Measurements from ENCODE around the gene PBX1.

The PBX1 gene

DNA sequence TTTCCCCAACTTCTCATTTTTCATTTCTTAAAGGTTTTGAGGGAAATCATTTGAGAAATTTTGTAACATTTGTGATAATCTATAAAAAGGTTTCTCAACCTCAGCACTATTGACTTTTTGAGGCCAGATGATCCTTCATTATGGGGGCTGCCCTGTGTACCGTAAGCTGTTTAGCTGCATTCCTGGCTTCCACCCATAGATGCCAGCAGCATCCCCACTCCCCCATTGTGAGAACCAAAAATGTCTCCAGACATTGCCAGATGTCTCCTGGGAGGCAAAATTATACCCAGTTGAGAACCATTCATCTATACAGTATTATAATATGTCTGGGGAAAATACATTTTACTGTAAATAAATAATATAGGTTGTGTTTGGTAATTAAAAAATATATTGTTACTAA, 146.0 kb downstream of the PBX1 start:
- no peak for DNase-seq

DNA sequence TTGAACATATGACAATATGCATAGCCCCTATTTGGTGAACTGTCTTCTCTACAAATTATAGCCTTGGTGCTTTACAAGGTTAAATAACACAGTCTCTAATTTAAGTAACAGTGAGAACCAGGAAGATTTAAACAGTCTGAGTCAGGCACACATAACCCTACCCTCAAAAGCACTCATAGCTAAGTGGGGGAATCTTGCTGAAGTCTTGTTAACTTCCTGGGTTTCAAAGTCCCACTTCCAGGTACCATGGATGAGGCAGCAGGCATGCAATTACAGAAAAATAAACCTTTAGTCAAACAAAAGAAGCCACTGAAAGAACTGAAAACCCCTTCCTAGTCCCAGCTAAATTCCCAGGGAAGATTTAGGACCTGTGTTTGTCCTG, 147.6 kb downstream of the PBX1 start:
- DNase-seq: no peak

DNA sequence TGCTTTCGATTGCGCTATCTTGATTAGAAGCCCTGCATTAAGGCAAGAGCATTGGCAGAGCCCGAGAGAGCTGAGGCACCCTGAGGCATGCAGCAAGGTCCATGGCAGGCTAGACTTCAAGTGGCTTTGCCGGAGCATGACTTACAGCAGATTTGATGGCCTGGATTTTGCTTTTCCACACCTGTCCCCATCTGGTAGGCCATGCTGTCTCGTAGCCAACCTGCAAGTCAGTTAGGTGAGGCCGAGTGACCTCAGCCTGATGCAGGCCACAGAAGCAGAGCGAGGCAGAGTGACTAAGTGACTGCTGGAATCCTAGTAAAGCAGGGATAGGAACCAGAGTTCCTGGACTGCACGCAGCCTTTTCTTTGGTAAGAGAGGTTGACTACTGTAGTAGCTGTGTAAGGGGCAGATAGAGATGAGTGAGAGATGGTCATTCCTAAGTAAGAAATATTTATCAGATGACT, 148.9 kb downstream of the PBX1 start:
- no peak for DNase-seq

DNA sequence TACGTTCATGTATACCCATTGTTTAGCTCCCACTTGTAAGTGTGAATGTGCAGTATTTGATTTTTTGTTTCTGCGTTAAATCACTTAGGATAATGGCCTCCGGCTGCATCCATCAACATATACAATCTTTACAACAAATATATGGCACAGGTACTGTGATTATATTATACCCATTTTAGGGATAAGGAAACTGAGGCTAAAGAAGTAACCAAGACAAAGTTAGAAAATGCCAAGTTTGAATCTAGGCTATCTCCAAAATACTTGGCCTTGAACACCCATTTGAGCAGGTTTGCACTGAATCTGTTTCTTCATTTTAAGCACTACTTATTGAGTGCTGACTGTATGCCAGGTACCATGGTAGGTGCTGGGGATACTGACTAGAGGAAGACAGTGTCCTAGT, 149.6 kb downstream of the PBX1 start:
- no peak for DNase-seq

DNA sequence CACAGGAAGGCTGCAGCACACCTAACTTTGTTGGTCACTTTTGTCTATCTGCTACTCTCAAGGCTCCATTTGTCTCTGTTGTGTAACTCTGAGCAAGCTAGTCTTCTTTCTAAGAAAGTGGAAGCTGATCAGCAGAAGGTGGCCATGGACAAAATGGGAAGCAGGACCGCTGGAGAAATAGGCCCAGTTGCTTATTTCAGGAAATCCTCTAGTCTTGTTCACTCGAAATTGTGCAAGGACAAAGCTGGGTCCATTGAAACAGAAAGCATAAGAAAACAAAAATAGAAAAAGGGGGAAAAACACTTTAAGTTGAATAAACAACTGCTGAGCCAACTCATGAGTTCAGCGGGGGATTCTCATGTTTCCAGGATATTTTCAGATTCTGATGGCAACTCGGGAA, 150.1 kb downstream of the PBX1 start:
- no peak for DNase-seq

DNA sequence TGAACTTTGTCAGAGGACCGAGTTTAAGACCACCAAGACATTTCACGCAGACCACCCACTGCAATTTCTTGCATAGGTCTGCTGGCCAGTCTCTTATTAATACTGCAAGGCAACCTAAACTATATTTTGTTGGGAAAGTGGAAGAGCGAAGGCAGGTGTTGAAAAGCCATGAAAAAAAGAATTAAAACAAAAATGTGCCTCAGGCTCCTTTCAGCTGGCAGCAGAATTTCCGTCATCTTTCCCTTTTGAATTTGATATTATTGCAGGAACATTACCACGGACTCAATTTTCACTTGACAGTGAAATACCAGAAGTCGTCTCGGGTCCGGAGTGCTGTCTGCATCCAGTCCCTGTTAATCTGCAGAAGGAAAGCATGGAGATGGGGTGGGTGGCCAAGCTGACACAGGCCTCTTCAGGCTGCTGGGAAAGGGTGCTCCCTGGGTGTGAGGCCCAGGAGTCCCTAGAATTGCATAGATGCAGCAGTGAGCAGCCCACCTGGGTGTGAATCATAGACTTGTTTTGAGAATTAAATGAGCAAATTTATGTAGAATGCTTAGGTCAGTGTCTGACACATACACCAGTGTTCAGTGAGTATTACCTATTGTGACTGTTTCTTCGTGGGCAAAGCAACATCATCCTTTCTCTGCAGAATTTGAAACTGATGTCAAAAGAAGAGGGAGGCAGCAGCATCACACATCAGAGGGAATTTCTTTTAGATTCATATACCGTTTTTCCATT, 150.7 kb downstream of the PBX1 start:
- no peak for DNase-seq

DNA sequence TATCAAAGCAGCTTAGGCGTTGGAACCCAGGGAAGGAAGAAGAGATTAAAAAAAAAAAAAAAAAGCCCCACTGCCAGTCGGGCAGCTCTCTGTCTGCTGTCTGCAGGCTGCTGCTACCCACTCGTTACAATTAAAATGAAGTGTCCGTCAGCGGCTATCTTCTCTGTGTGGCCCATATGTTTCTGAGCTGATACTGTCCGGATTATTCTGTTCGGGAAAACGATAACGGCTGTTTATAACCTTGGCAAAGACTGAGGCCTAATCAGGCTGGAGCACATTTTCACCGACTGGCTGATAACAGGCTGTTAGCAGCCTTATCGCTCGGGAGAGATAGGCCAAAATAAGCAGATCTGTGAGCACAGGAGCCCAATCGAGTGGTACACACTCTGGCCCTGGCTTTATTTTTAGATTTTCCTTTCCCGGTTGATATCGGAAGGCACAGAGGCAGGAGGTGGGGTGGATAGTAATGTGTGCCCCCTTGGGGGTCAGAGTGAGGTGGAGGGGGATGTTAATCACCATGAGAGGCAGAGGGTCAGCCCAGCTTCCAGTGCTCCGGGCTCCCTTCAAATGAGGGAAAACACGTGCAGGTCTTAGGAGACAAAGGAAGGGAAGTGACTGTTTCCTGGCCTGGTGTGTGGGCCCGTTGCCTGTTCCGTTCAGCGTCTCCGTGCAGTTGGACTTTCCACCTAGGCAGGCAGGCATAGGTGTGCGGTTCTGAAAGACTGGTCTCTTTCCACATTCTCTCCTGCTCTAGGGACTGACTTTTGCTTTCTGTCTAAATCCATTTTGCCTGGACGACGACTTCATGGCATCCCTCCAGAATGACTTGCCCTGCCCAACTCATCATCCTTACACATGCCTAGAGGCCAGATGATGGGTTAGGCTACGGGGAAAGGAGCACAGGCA, 153.4 kb downstream of the PBX1 start:
- DNase-seq: no peak

DNA sequence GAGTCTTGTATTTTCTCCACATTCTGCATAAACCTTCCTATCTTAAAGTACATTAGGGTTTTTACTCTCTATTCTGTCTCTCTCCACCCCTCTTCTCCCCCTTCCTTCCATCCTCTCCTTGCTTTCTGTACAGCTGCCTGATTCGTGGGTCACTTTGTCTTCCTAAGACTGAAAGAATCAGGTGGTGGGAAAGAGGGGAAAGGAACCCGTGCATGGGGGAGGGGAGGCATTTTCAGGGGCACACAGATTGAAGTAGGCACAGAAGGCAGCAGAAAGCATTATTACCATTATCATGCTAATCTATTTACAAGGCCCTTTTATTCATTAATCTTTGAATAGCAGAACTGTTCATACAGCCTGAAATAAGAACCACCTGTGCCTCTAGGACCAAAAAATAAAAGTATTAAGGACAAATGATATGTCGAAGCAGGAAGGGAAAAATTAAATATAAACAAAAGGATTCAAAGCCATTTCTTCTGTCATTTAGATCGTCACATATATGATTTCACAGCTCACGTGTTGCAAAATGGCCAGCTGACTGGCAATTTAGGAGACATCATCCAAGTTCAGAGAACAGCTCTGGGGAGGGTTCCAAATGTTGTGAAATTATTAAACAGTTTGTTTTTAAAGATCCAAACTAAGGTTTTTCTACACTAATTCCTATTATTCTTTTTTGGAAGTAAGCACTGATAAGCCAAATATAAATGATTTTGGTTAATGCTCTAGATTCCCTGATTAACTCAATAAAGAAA, 154.6 kb downstream of the PBX1 start:
- DNase-seq: no peak

DNA sequence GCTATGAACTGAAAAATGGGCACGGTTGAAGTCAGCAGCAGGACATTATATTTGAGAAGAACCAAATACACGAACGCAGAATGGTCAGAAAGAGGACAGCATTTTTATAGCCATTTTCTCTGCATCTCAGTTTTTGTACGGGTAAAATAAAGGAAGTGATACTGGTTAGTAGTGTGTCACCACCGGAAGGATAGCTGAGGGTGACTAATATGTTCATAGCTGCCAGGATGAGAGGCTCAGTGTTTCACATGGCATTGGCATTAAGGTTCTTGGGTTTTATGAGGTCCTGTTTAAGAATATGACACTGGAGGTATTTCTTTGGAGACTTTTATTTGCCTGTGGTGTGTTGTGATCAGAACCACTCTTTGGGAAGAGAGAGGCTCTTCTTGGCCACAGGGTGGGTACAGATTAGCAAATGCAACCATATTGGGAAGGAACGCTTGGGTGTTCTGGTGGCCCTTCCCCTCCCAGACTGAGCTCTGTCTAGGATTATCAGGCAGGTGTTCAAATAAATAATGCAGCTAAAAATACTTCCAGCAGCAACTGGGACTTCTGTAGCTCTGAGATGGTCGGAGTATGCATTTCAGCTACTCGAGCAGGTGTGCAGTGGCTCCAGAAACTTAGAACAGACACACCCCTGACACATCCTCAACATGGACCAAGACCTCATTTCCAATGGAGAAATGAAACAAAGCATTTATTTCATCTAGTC, 158.2 kb downstream of the PBX1 start:
- no peak for DNase-seq

DNA sequence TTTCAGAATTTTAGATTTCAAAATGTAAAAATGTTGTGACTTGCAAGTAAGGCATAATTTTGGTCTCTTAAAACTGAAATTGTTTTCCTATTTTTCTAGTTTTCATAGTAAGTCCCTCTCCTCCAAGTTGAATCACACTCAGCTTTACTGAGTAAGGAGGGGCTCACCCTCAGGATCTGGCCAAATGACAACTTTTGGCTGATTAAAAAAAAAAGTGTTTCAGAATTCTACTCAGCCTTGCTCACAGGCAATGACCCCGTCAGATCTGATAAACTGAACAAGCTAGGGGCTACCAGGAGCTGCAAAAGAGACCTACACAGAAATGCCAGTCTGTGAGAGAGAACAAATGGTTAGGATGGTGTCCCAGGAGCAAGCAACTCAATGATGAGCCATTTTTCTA, 159.8 kb downstream of the PBX1 start:
- no peak for DNase-seq

DNA sequence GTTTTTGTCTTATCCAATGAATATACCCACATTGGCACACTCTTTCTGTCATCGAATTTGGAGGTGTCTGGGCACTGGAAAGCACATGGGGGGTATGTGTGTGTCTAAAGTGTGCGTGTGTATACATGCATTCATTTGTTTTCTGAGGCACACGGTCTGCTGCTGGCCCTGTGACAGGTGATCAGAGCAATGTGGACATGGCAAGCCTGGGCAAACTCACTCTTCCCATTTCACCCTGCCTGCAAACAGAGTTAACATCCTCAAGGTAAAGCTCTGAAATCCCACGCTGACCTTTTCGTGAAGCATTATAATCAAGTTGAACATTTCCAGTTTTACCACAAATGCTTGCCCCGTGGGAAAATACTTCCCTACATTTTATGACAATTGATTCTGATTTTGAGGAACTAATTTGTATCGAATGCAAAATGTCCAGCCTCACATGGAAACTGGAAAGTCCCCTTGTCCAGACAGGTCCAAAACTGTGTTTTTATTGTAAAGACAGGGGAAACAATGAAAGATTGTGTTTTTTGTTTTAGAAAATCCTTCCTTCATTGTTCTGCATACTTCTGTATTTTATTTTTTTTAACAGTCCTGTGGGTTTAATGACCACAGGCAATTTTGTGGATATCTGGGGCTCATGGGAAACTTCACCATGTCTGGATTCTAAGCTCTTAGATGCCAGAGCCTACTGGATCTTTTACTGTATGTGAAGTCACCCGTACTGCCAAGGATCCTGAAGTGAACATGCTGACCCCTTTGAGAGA, 160.9 kb downstream of the PBX1 start:
- no peak for DNase-seq

DNA sequence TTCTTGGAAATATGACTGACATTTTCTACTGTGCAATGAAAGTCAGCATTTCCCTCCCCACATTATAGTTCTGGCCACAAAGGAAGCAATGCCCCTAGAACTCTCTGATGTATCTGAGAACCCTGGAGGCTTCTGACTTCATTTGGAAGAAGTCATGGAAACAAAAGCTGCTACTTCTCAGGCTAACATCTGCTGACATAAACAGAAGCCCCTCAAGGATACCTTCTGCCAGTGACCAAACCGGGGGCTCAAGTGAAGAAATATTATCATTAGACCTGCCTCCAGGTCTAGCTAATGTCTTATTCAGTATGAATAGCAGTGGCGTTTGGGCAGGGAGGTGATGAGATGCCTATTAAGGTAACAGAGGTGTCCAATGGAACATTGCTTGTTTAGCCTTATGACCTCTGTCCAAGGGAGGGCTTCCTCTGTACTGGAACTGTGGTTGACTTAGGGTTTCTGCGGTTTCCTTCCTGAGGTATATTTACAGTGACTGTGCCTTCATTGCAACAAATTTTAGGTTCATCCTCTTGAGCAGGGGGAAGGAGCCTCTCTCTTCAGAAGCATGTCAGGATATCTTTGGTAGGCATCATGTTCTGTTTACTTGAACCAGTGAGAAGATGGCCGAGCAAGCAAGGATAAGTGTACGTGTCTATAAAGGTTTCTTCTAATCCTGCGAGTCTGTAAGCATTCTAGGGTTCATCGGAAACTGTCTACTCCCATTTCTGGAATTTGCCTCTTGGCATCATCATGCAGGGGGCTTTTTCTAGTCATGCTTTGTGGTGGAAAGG, 161.7 kb downstream of the PBX1 start:
- DNase-seq: no peak

DNA sequence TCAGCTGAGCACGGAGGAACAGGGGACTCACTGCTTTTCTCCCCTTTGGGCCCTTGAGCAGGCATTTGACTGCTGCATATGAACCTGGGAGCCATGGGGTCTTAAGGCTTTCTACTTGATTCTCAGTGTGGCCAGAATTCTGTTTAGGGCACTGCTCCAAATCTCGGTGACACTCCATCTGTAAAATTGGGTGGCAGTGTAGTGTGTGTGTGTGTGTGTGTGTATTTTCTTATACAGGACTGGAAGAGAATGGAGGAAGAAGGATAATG, 162.2 kb downstream of the PBX1 start:
- no peak for DNase-seq

DNA sequence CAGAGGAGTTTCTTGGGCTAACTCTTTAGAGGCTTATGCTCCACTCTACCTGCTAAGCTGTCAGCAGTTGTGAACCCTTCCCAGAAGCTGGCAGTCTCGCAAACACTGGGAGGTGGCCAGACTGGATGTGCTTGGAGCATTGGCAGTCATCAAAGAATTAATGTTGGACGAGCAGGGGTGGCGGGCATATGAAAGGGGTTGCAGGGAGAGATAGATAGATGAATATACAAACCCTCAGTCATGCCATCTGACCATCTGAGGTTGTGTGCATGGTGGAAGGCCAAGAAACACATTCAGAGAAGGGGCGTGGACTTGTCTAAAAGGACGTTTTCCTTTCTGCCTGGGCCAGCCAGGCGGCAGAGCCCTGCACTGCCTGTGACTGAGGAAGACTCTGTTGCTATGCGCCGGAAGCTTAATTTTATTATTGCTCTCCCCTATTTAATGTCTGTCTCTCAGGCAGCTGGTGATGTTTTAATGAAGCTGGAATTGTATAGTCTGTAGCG, 164.4 kb downstream of the PBX1 start:
- DNase-seq: no peak

DNA sequence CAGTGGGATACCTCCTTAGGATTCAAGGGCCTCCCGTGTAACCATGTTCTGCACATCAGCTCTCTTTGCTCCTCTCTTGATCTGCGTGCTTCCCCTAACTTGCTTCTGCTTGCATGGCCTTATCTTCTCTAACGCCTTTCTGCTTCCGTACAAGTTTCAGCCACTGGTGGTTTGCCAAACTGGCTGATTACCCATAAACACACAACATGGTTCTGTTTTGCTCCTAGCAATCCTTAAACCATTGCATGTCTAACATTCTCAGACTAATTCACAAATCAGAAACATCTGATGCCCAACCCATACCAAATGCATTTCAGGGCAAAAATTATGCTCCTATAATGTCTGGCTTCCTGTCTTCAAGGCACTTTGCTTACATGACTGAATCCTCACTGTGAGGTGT, 166.4 kb downstream of the PBX1 start:
- no peak for DNase-seq

DNA sequence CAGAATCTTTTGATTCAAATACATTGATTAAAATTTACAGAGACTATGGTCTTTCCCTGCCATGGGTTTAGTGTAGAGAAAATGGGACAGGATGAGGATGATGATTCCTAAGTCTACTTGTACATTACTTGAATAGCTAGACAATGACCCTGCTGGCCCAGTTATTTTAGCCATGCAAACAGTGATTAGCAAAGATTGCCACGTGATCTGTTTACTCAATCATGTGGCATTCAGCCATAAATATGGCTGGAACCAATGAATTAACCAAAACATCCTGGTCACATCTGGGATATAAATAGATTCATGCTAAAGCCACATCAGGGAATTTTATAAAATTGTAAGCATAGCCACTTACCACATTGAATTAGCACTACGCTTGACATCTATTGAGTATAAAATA, 167.3 kb downstream of the PBX1 start:
- DNase-seq: no peak

DNA sequence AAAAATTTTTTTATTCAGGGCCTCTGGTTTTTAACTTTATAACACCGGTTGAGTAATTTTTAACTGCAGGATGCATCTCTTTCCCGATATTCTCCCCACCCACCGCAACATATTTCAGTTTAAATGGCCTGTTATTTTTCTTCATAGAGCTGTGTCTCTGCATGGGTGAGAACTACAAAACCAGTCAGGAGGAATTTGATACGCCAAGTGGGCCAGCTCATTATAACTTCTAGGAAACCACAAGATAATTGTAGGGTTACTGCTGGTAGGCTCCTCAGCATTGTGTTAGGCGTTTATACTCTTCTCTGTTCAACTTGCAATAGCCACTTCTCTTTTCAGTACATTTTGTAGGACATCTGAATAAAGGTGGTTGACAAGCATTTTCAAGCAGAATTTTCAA, 169.7 kb downstream of the PBX1 start:
- no peak for DNase-seq

DNA sequence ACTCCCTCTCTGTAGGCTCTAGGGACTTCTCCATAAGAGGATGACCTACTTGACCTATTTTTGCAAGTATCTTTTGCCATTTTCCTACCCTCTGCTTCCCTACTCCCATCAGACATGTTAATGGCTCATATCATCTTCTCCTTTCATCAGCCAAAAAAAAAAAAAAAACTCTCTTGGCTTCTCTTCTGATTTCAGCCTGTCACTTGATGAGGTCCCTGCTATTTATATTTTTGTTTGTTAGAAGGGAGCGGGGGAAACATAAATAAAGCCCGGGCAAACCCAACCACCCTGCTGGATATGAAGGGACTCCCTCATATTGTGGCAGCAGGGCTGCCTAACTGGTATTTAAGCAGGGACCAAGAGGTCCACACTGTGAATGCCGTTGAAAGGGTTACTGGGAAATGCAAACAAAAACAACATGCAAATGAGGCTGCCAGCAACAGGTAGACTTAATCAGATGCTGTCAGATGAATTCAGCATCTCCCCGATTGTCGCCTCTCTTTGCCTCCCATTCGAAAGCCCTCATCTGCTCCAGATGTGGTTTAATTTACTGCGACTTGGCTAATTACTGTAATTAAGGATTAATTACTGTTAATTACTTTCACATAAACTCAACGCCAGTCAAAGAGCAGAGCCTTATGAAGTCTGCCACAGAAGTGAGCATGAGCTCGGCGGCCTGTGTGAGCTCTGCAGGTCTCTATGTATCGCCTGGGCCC, 172.3 kb downstream of the PBX1 start:
- DNase-seq: peak; percentile 42

DNA sequence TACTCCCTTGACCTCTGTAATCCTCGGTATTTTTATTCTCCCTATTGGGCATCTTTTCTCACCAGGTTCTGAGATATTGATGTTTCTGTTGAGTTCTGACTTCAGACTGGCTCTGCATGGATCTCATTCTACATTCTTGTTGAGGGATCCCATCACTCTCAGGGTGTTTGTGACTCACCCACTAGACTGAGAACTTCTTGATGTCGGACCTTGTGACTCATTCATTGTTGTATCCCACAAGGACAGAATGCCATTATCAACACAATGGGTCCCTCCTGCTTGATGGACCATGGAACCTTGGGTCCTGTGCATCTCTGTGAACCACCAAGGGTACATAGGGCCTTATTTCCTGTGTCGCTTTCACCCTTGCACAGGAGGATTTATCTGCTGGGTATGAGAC, 174.1 kb downstream of the PBX1 start:
- no peak for DNase-seq

DNA sequence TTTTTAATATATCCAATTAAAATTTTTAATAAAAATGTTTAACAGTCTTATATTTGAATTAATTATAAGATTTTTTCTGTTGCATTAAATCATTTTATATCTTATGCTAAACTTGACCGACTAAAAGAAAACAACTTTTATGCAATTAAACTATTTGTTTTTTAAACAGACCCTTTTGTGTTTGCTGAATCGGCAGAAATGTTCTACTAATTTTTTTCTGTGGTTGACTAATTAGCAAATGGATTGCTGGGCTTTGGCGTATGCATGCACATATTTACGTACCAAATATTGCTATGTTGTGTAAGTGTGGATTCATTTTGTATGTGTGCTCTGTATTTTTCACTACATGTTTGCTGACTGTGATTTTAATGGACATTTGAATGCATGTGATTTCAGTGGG, 174.8 kb downstream of the PBX1 start:
- no peak for DNase-seq
